B cell (primary cell): ENCODE measurements around the gene CCDC59.

Experiments
- EZH2 ChIP-seq: IDR thresholded peaks from 2 replicates; pipeline ENCODE4 v1.6.1; 2012; ENCODE audit warnings: borderline replicate concordance, low read depth, mild to moderate bottlenecking, moderate library complexity, low read length; ENCODE audit not compliant: insufficient read depth, poor library complexity, severe bottlenecking
- TF ChIP-seq, protein P1 (sequence below): fragments of 200-600 bp; IDR thresholded peaks from one replicate; pipeline ENCODE4 v1.8.0; 2022; ENCODE audit warnings: antibody characterized with exemption, mild to moderate bottlenecking

DNA sequence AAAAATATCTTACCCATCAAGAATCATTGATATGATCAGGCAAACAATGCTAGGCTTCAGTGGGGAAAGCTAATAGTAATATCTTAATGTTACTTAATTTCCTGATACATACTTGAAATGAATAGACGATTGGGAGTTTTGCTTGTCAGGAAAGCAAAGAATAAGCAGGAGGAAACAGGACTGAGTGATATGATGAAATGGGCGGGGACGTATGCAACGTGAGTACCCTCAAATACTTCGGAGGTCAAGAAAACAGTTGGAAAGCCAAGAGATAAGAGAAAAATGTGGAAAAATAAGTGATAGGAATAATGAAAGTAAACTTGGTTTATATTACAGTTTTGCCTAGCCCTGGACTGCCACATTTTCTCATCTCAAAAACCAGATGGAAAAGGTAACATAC, 49.3 kb upstream of the CCDC59 start:
- TF ChIP-seq, protein P1, sequence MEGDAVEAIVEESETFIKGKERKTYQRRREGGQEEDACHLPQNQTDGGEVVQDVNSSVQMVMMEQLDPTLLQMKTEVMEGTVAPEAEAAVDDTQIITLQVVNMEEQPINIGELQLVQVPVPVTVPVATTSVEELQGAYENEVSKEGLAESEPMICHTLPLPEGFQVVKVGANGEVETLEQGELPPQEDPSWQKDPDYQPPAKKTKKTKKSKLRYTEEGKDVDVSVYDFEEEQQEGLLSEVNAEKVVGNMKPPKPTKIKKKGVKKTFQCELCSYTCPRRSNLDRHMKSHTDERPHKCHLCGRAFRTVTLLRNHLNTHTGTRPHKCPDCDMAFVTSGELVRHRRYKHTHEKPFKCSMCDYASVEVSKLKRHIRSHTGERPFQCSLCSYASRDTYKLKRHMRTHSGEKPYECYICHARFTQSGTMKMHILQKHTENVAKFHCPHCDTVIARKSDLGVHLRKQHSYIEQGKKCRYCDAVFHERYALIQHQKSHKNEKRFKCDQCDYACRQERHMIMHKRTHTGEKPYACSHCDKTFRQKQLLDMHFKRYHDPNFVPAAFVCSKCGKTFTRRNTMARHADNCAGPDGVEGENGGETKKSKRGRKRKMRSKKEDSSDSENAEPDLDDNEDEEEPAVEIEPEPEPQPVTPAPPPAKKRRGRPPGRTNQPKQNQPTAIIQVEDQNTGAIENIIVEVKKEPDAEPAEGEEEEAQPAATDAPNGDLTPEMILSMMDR = no peak
- TF ChIP-seq EZH2 = no peak
